ENCODE data around the gene UHRF1. TPM values are rescaled to one million over a fixed set of nuclear protein-coding genes. Genes with fewer than 3 reads are reported as not detected.
A peak's percentile ranks its signal among the peaks of the same experiment; 100 is the strongest.

UHRF1 gene
- total and polyA plus RNA-seq, 2 of the 13 experiments (the other 11 are each of a cell fraction or from before 2014, with no cell fraction given) = 6.8 to 78.4 TPM

- TF ChIP-seq ZXDC (CRISPR knock-in tag; IDR thresholded peaks at IDR 0.05) (no peak), SMAD9 (CRISPR knock-in tag; IDR thresholded peaks at IDR 0.05) (no peak), MTF1 (CRISPR knock-in tag; IDR thresholded peaks at IDR 0.05) (no peak), ZNF430 (CRISPR knock-in tag; IDR thresholded peaks at IDR 0.05) (no peak), GATAD1 (CRISPR knock-in tag; IDR thresholded peaks at IDR 0.05) (no peak)
Observed at GRCh38 chr19:4966591-4966990, 57.3 kb downstream of the UHRF1 start (continued).

DNA sequence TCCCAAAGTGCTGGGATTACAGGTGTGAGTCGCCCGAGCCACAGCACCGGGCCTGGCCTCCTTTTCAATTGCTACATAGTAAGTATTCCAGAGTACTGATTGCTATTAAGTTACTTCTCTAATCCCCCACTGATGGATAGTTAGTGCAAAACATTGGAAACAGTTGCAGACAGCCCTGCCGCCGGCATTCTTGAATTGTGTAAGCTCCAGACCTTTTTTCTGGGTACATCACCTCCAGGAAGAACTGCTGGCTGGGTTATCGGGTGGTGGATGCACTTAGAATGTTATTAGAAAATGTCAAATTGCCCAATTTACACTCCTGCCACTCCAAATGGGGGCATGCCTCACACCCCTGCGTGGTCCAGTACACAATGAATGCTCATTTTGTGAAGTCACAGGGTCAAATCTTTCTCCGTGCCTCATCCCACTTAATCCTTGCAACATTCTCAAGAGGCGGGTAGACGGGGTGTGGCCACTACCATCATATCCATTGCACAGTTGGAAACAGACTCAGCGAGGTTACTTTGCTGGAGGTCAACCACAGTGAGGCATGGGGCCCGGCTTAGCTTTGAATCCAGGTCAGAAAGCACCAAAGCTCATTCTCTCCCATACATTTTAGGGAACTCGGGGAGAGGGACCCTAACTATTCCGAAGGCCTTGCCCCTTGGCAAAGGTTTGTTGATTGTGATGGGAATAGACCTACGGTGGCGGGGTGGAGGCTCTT is 58.6 kb downstream of the UHRF1 start:
- H3K9me3 ChIP-seq (ENCODE audit: low read length) = no peaks in the 10 kb centered on the region
- no peak overlapping the region for H3K27ac ChIP-seq (ENCODE audit: extremely low read length, insufficient read depth, low read length)
- no peak overlapping the region for H2AFZ ChIP-seq (ENCODE audit: low read length)
- ChIA-PET CTCF (ENCODE audit: low intra/inter-chr PET ratio, low total read pairs) (no interaction called here), POLR2A (interaction anchor here (0.7 to 1.6 kb wide), 7 partner anchors 12 to 244 kb away, joined by 3 to 8 read pairs (median 4); partner anchors contain the start of genes FEM1A and PLIN3)
- peaks cover 0 to under 1% of the 10 kb centered on the region in 2 experiments; a peak in 1 of 5 replicates for H3K36me3 ChIP-seq (replicated peaks in 1 of 2; ENCODE audit: control insufficient read depth in 1 of 2, insufficient read depth in 2 of 2, low read length in 2 of 2)
- 64% methylated on average over 12 of the region's 16 CpGs for WGBS (ENCODE audit: low lambda C conversion rate)
- DNase-seq (ENCODE audit: low spot score) (no peak), ATAC-seq (no peak), FAIRE-seq (no peak)
- peaks cover 31% of the 10 kb centered on the region for H4K20me1 ChIP-seq (ENCODE audit: insufficient read depth, low read length)
- H3K4me3 ChIP-seq (replicated peaks in 1 of 3; ENCODE audit: insufficient read depth in 1 of 3, low read depth in 2 of 3, low read length in 3 of 3) = peak overlapping the region; percentile 2 to 60 (median 9); a peak in 3 of 6 replicates
- H3K4me1 ChIP-seq (ENCODE audit: insufficient read depth, low read length) = peaks cover 27% of the 10 kb centered on the region
- H3K4me2 ChIP-seq (ENCODE audit: low read depth, low read length) = peak overlapping the region; percentile 68
- no TSS peak for BruUV-seq (replicated peaks)
- H3K27me3 ChIP-seq (ENCODE audit: control insufficient read depth in 1 of 2, insufficient read depth in 2 of 2, low read length in 2 of 2) = no peaks in the 10 kb centered on the region; a peak in 1 of 5 replicates
- in situ Hi-C loops (cut with HindIII; ENCODE audit: extremely low pct_ligation_motif_present, low pct_unique_long_range_greater_than_20kb) (no loop called here), intact Hi-C loops (cut with micrococcal nuclease; ENCODE audit: unreplicated experiment) (no loop called here)
- H3K9ac ChIP-seq (ENCODE audit: insufficient read depth, low read depth, low read length) = no peak overlapping the region
- peaks cover 35% of the 10 kb centered on the region for H3K79me2 ChIP-seq (ENCODE audit: insufficient read depth, low read length)
- TF ChIP-seq ATF7-NPFF (CRISPR knock-in tag; IDR thresholded peaks at IDR 0.05; ENCODE audit: low read depth) (no peak), PAWR (CRISPR knock-in tag; IDR thresholded peaks at IDR 0.05; ENCODE audit: borderline replicate concordance) (no peak)
- TF ChIP-seq, protein P1, sequence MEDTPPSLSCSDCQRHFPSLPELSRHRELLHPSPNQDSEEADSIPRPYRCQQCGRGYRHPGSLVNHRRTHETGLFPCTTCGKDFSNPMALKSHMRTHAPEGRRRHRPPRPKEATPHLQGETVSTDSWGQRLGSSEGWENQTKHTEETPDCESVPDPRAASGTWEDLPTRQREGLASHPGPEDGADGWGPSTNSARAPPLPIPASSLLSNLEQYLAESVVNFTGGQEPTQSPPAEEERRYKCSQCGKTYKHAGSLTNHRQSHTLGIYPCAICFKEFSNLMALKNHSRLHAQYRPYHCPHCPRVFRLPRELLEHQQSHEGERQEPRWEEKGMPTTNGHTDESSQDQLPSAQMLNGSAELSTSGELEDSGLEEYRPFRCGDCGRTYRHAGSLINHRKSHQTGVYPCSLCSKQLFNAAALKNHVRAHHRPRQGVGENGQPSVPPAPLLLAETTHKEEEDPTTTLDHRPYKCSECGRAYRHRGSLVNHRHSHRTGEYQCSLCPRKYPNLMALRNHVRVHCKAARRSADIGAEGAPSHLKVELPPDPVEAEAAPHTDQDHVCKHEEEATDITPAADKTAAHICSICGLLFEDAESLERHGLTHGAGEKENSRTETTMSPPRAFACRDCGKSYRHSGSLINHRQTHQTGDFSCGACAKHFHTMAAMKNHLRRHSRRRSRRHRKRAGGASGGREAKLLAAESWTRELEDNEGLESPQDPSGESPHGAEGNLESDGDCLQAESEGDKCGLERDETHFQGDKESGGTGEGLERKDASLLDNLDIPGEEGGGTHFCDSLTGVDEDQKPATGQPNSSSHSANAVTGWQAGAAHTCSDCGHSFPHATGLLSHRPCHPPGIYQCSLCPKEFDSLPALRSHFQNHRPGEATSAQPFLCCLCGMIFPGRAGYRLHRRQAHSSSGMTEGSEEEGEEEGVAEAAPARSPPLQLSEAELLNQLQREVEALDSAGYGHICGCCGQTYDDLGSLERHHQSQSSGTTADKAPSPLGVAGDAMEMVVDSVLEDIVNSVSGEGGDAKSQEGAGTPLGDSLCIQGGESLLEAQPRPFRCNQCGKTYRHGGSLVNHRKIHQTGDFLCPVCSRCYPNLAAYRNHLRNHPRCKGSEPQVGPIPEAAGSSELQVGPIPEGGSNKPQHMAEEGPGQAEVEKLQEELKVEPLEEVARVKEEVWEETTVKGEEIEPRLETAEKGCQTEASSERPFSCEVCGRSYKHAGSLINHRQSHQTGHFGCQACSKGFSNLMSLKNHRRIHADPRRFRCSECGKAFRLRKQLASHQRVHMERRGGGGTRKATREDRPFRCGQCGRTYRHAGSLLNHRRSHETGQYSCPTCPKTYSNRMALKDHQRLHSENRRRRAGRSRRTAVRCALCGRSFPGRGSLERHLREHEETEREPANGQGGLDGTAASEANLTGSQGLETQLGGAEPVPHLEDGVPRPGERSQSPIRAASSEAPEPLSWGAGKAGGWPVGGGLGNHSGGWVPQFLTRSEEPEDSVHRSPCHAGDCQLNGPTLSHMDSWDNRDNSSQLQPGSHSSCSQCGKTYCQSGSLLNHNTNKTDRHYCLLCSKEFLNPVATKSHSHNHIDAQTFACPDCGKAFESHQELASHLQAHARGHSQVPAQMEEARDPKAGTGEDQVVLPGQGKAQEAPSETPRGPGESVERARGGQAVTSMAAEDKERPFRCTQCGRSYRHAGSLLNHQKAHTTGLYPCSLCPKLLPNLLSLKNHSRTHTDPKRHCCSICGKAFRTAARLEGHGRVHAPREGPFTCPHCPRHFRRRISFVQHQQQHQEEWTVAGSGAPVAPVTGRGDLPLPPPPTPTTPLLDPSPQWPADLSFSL (CRISPR knock-in tag; IDR thresholded peaks at IDR 0.05) = no peak
